ENCODE measurements around the gene THBS2.
A peak's percentile ranks its signal among the peaks of the same experiment; 100 is the strongest.

The THBS2 gene

GRCh38 chr6:169256061-169256460 lies 2.4 kb upstream of the THBS2 start:
- TF ChIP-seq CTCF (IDR thresholded peaks at IDR 0.05; ENCODE audit: low read length, missing control alignments), result no peak
- no peak for DNase-seq (ENCODE audit: low read depth)

GRCh38 chr6:169255643-169256042 lies 2.0 kb upstream of the THBS2 start:
- H3K4me3 ChIP-seq (replicated peaks; ENCODE audit: low read depth, low read length), result no peak overlapping the region
- DNase-seq (ENCODE audit: low read depth), result no peak
- TF ChIP-seq CTCF (IDR thresholded peaks at IDR 0.05; ENCODE audit: low read length, missing control alignments), result no peak

More at GRCh38 chr6:169256061-169256460, 2.4 kb upstream of the THBS2 start:
- H3K4me3 ChIP-seq (replicated peaks; ENCODE audit: low read depth, low read length), result no peak overlapping the region

GRCh38 chr6:169254456-169255316 lies 1.0 kb upstream of the THBS2 start:
- no peak for TF ChIP-seq CTCF (IDR thresholded peaks at IDR 0.05; ENCODE audit: low read length, missing control alignments)
- no peak overlapping the region for H3K4me3 ChIP-seq (replicated peaks; ENCODE audit: low read depth, low read length)
- DNase-seq (ENCODE audit: low read depth), result no peak

GRCh38 chr6:169252505-169253189 lies 999 bp downstream of the THBS2 start:
- DNase-seq (ENCODE audit: low read depth), result peak; percentile 49
- no peak for TF ChIP-seq CTCF (IDR thresholded peaks at IDR 0.05; ENCODE audit: low read length, missing control alignments)
- H3K4me3 ChIP-seq (replicated peaks; ENCODE audit: low read depth, low read length), result peak overlapping the region; percentile 75

- no peak for TF ChIP-seq CTCF (IDR thresholded peaks at IDR 0.05; ENCODE audit: low read length, missing control alignments)
- H3K4me3 ChIP-seq (replicated peaks; ENCODE audit: low read depth, low read length), result peak overlapping the region; percentile 75
- DNase-seq (ENCODE audit: low read depth), result no peak
Observed at GRCh38 chr6:169251822-169252504, 1.7 kb downstream of the THBS2 start.

GRCh38 chr6:169251371-169251802 lies 2.3 kb downstream of the THBS2 start:
- no peak for TF ChIP-seq CTCF (IDR thresholded peaks at IDR 0.05; ENCODE audit: low read length, missing control alignments)
- H3K4me3 ChIP-seq (replicated peaks; ENCODE audit: low read depth, low read length), result peak overlapping the region; percentile 75
- no peak for DNase-seq (ENCODE audit: low read depth)

Data from fibroblast of pulmonary artery (primary cell).